RWPE1 (cell line): ENCODE results near the gene CFAP61.
"Not testable (repeated sequence)": the region's sequence is repeated elsewhere in the genome, so short reads cannot be mapped to it uniquely, and the experiment has no call there.

Experiments
- CTCF ChIA-PET: fragments of 350-600 bp; sonication (Branson Sonifier 250); formaldehyde crosslinking; extraction: SDS; loops from one replicate; lab custom pipeline; 2021; lab: Yijun Ruan, JAX
- POLR2A ChIA-PET: fragments of 400-600 bp; formaldehyde crosslinking; extraction: SDS; loops from one replicate; lab custom pipeline; 2020; ENCODE audit warnings: antibody characterized with exemption; ENCODE audit not compliant: low non-redundant PET; lab: Yijun Ruan, JAX
- DNase-seq: peaks from one replicate; pipeline ENCODE4 v3.0.0; 2012; ENCODE audit warnings: low spot score
- H3K27ac ChIP-seq: fragments of 450-650 bp; 2 replicates; pipeline ENCODE4 v1.5.1; 2017
- CTCF ChIP-seq: fragments of 450-650 bp; conservative IDR thresholded peaks from 2 replicates; pipeline ENCODE4 v1.5.1; 2017; ENCODE audit warnings: low read depth, mild to moderate bottlenecking

Gene CFAP61

GRCh38 chr20:20095114-20095872 is 43.0 kb downstream of the CFAP61 start:
- TF ChIP-seq CTCF = no peak
- DNase-seq = no peak
- H3K27ac ChIP-seq = no peak overlapping the region
- POLR2A ChIA-PET = no interaction called here
- CTCF ChIA-PET = no interaction called here

- no peak for TF ChIP-seq CTCF
- no peak for DNase-seq
- POLR2A ChIA-PET = no interaction called here
- CTCF ChIA-PET = interaction anchor here (0.6 kb wide), 1 partner anchor 12 kb away, joined by 3 read pairs; no protein-coding TSS in a partner anchor
- H3K27ac ChIP-seq = no peak overlapping the region
Measured at GRCh38 chr20:20096421-20096820, 44.1 kb downstream of the CFAP61 start.

GRCh38 chr20:20100881-20101280 is 48.5 kb downstream of the CFAP61 start:
- ChIA-PET CTCF (no interaction called here), POLR2A (no interaction called here)
- TF ChIP-seq CTCF = no peak
- no peak for DNase-seq
- H3K27ac ChIP-seq = no peak overlapping the region

GRCh38 chr20:20102163-20102562 is 49.8 kb downstream of the CFAP61 start:
- POLR2A ChIA-PET = no interaction called here
- TF ChIP-seq CTCF = no peak
- CTCF ChIA-PET = interaction anchor here (0.7 kb wide), 1 partner anchor 290 kb away, joined by 4 read pairs; no protein-coding TSS in a partner anchor
- DNase-seq = no peak
- H3K27ac ChIP-seq = no peak overlapping the region

GRCh38 chr20:20102716-20103258 is 50.5 kb downstream of the CFAP61 start:
- H3K27ac ChIP-seq = no peak overlapping the region
- no peak for DNase-seq
- CTCF ChIA-PET = interaction anchor here (0.9 kb wide), 1 partner anchor 134 kb away, joined by 4 read pairs; no protein-coding TSS in a partner anchor
- POLR2A ChIA-PET = no interaction called here
- no peak for TF ChIP-seq CTCF

GRCh38 chr20:20103486-20103885 is 51.2 kb downstream of the CFAP61 start:
- no peak overlapping the region for H3K27ac ChIP-seq
- TF ChIP-seq CTCF = no peak
- no peak for DNase-seq
- CTCF ChIA-PET = no interaction called here
- POLR2A ChIA-PET = no interaction called here

GRCh38 chr20:20123187-20123586 is 70.9 kb downstream of the CFAP61 start:
- DNase-seq, POLR2A ChIA-PET, CTCF ChIA-PET, H3K27ac ChIP-seq: not testable (repeated sequence)
